ENCODE results near the gene DSEL. TPM values are rescaled to one million over a fixed set of nuclear protein-coding genes. Genes with fewer than 3 reads are reported as not detected.
A peak's percentile ranks its signal among the peaks of the same experiment; 100 is the strongest.

Gene DSEL
- total and polyA plus RNA-seq, 10 donors, result 0.22 to 8.0 (median 4.7) TPM

- H3K27ac ChIP-seq, result peak overlapping the region; percentile 48 to 91 (median 74)
- H3K4me1 ChIP-seq, result peaks cover 5 to 34% (median 15%) of the 10 kb centered on the region in 6 donors
- intact Hi-C loops (cut with DNase I; ENCODE audit: low total_unique reads), result no loop called here
- H3K9me3 ChIP-seq, result no peaks in the 10 kb centered on the region
- no peaks in the 10 kb centered on the region for H3K36me3 ChIP-seq
- TF ChIP-seq POLR2AphosphoS5 (IDR thresholded peaks at IDR 0.05) (no peak), POLR2A (IDR thresholded peaks at IDR 0.05) (no peak), CTCF (IDR thresholded peaks at IDR 0.05 in 8 of 11, conservative IDR thresholded peaks at IDR 0.05 in 3 of 11) (no peak)
- WGBS, 5 donors, result 21 to 28% (median 24%) methylated on average over 4 of the region's 4 CpGs
- H3K27me3 ChIP-seq (replicated peaks in 1 of 7), result peaks cover 0 to 57% (median 0%) of the 10 kb centered on the region in 7 donors
- no peak for DNase-seq
- peak overlapping the region; percentile 22 to 81 (median 72) for H3K4me3 ChIP-seq
Measured at GRCh38 chr18:67517444-67517765, 885 bp upstream of the DSEL start.

- Histone ChIP-seq H3K9me3 (no peaks in the 10 kb centered on the region), H3K27me3 (replicated peaks in 1 of 7) (peaks cover 0 to 46% (median 0%) of the 10 kb centered on the region in 7 donors), H3K36me3 (no peaks in the 10 kb centered on the region), H3K4me3 (peak overlapping the region; percentile 59 to 81 (median 76)), H3K27ac (peak overlapping the region; percentile 46 to 91 (median 85)), H3K4me1 (peaks cover 5 to 34% (median 15%) of the 10 kb centered on the region in 6 donors)
- intact Hi-C loops (cut with DNase I; ENCODE audit: low total_unique reads), result no loop called here
- peak; percentile 92 for DNase-seq
- 0 to 5% (median 1%) methylated on average over 30 to 53 of the region's 53 CpGs for WGBS, 5 donors
- TF ChIP-seq POLR2A (IDR thresholded peaks at IDR 0.05) (no peak), CTCF (IDR thresholded peaks at IDR 0.05 in 8 of 11, conservative IDR thresholded peaks at IDR 0.05 in 3 of 11) (peak in 9 of 11 experiments; percentile 32 to 73 (median 60))
Measured at GRCh38 chr18:67515942-67516538, 480 bp downstream of the DSEL start.

GRCh38 chr18:67514901-67515540, 1.5 kb downstream of the DSEL start:
- Histone ChIP-seq H3K27me3 (replicated peaks in 1 of 7) (peaks cover 0 to 36% (median 0%) of the 10 kb centered on the region in 7 donors), H3K4me3 (peak overlapping the region in 5 of 8 donors; percentile 59 to 81 (median 76)), H3K4me1 (peaks cover 5 to 34% (median 15%) of the 10 kb centered on the region in 6 donors), H3K36me3 (no peaks in the 10 kb centered on the region), H3K9me3 (no peaks in the 10 kb centered on the region), H3K27ac (peak overlapping the region in 1 of 8 donors; percentile 91)
- 62 to 89% (median 81%) methylated on average over 6 of the region's 6 CpGs for WGBS, 5 donors
- TF ChIP-seq POLR2AphosphoS5 (IDR thresholded peaks at IDR 0.05), result no peak
- TF ChIP-seq POLR2A (IDR thresholded peaks at IDR 0.05), result no peak
- no peak for TF ChIP-seq CTCF (IDR thresholded peaks at IDR 0.05 in 8 of 11, conservative IDR thresholded peaks at IDR 0.05 in 3 of 11)
- intact Hi-C loops (cut with DNase I; ENCODE audit: low total_unique reads), result no loop called here
- DNase-seq, result no peak

- Histone ChIP-seq H3K4me3 (no peak overlapping the region), H3K4me1 (peaks cover 5 to 34% (median 15%) of the 10 kb centered on the region in 6 donors), H3K9me3 (no peaks in the 10 kb centered on the region), H3K27me3 (replicated peaks in 1 of 7) (peaks cover 0 to 32% (median 0%) of the 10 kb centered on the region in 7 donors), H3K36me3 (no peaks in the 10 kb centered on the region), H3K27ac (no peak overlapping the region)
- TF ChIP-seq POLR2AphosphoS5 (IDR thresholded peaks at IDR 0.05) (no peak), POLR2A (IDR thresholded peaks at IDR 0.05) (no peak), CTCF (IDR thresholded peaks at IDR 0.05 in 8 of 11, conservative IDR thresholded peaks at IDR 0.05 in 3 of 11) (no peak)
- no peak for DNase-seq
- WGBS, 5 donors, result 69 to 93% (median 86%) methylated on average over 3 of the region's 3 CpGs
- intact Hi-C loops (cut with DNase I; ENCODE audit: low total_unique reads), result no loop called here
Measured at GRCh38 chr18:67514465-67514864, 2.1 kb downstream of the DSEL start.

Measured in spleen (tissue), 11 donors.